GM21619 (cell line): Measurements from ENCODE around the gene SKIL.
"Not testable (repeated sequence)": the region's sequence is repeated elsewhere in the genome, so short reads cannot be mapped to it uniquely, and the experiment has no call there.

ENCODE experiments used
- ATAC-seq: cut with Tn5 transposase; IDR thresholded peaks from one replicate; pipeline ENCODE4 v1.9.1; 2021; ENCODE audit not compliant: unreplicated experiment

Gene SKIL, protein sequence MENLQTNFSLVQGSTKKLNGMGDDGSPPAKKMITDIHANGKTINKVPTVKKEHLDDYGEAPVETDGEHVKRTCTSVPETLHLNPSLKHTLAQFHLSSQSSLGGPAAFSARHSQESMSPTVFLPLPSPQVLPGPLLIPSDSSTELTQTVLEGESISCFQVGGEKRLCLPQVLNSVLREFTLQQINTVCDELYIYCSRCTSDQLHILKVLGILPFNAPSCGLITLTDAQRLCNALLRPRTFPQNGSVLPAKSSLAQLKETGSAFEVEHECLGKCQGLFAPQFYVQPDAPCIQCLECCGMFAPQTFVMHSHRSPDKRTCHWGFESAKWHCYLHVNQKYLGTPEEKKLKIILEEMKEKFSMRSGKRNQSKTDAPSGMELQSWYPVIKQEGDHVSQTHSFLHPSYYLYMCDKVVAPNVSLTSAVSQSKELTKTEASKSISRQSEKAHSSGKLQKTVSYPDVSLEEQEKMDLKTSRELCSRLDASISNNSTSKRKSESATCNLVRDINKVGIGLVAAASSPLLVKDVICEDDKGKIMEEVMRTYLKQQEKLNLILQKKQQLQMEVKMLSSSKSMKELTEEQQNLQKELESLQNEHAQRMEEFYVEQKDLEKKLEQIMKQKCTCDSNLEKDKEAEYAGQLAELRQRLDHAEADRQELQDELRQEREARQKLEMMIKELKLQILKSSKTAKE

DNA sequence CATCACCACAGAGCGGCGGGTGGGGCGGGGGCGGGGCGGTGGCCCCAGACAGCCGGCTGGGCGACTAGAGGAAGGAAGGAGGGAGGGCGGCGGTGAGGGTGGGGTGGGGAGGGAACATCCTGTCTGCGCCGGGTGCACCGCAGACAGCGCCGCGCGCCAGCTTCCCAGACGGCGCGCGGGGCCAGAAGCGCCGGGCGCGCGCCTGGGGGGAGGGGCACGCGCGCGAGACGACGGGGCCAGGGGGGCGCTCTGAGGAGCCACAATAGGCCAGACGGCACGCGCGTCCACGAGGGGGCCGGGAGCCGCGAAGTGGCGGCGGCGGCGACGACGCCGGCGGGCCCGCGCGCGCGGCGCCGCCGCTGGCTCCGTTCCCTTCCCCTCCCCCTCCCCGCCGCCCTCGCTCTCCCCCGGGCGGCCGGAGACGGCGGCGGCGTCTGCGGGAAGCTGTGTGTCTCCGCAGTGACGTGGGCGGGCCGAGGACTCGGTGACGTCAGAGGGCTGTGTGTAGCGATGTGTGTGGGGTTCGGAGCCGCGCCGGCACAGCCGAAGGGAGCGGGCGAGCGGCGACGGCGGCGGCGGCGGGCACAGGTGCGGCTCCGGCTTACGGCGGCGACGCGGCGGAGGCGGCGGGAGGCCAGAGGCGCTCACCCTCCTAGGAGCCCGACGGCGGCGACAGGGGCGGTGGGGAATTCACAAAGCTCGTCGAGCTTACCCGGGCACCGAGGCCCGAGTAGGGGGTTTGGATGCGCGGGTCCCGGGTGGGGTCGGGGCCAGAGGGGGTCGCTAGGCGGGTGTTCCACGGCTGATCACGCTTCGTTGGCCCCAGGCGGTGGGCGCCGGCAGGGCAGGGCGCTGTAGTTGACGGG lies at the start of gene SKIL:
Gene SKIL, plus strand, starts transcription at position 540 of the 866 bp plus-strand sequence. CDS start 2,617 bp downstream, outside the sequence.
- ATAC-seq: peak; percentile 59

DNA sequence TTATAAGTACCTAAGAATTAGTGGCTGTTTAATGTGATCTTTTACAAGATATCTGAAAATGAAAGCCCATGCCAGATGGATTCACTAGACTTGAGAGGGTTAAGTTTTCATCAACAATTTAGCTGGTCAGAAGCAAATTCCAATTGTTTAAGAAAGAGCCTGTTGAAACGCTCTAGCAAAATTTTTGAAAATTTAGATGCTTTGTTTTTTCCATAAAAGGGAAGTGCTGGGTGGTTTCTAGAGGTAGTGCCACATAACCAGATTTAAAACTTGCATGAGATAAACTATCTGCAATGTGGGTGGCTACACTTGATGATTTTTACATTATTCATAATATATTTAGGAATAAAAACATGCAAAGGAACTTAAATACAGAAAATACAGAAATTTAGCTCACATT lies 48.5 kb upstream of the SKIL start:
- ATAC-seq: no peak

DNA sequence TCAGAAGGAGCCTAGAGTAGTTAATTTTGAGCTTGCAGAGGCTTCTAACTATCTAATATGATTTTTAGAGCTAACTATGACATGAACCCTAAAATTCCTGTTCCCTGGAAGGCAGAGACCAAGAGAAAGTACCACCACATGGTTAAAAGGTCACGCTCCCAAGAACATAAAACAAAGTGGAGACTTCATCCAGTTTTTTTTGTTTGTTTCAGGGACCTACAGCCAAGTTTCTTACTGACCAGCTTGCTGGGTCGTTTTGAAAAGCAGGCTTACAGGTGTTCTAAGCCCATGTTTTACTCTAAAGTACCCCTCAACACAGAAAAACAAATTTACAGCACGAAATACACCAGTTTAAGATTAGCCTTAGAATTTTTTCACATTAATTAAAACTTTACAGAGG lies 39.6 kb upstream of the SKIL start:
- ATAC-seq: no peak

DNA sequence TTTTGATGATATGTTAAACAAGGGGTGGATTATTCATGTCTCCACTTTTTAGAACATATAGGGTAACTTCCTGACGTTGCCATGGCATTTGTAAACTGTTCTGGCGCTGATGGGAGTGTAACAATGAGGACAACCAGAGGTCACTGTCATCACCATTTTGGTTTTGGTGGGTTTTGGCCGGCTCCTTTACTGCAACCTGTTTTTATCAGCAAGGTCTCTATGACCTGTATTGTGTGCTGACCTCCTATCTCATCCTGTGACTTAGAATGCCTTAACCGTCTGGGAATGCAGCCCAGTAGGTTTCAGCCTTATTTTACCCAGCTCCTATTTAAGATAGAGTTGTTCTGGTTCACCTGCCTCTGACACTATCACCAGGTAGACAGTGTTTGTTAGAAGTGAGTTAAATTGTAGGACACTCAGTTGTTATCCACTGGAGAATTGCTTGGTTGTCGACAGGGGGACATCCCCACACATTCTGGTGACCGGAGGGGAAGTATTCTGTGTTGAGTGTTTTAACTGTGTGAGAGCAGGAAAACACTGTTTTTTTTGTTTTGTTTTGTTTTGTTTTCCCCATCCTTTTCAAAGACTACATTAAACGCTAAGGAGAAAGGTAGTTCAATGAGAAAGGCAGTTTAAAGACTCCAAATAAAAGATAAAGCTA lies 36.9 kb upstream of the SKIL start:
- no peak for ATAC-seq

DNA sequence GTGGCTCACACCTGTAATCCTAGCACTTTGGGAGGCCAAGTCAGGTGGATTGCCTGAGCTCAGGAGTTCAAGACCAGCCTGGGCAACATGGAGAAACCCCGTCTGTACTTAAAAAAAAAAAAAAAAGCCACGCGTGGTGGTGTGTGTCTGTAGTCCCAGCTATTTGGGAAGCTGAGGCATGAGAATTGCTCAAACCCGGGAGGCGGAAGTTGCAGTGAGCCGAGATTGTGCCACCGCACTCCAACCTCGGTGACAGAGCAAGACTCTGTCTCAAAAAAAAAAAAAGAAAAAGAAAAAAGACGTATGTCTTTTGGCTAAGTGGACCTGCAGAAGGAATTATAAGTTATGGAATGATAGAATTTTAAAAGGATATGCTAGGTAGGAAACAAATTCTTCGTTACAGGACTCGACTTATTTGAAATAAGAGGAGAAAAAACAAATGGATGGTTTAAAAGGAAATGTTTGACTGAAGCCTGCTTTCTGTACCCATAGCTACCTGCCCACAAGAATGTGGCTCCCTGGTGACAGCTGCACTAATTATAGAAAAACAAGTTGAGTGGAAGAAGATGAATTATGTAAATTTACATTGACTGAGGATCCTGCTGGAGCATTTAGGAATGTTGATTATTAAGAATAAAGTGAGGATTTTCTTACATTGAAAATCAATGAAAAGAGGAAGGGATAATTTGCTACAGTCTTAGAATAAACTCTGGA lies 36.0 kb upstream of the SKIL start:
- ATAC-seq: no peak

DNA sequence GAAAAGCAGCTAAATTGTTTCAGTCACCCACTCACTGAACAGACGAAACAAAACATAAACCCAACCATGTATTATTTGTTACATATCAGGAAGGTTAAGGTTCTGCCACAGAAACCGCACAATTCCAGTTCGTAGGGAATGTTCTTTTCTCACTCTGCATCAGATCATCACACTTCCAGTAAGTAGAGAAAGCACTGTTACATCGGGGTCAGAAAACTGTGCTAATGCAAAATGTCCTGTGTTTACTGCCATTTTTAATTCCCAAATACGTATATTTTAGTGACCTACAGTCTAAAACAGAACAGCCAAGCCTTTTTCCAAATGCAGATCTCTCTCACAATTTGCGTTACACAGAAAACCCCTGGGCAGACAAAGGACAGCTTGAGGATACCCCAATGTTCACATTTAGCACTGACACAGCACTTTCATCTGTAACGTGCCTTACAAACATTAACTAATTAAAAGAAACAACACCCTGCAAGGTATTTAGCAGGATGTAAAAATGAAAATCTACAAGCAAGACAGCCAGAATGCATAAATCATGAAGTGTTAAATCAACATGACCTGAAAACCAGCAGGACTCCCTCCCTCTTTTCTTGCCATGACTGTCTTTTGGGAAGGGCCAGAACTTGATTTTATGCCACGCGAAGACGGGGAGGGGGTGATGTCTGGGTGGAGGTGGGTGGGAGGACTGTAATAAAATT lies 34.8 kb upstream of the SKIL start:
- ATAC-seq: no peak

DNA sequence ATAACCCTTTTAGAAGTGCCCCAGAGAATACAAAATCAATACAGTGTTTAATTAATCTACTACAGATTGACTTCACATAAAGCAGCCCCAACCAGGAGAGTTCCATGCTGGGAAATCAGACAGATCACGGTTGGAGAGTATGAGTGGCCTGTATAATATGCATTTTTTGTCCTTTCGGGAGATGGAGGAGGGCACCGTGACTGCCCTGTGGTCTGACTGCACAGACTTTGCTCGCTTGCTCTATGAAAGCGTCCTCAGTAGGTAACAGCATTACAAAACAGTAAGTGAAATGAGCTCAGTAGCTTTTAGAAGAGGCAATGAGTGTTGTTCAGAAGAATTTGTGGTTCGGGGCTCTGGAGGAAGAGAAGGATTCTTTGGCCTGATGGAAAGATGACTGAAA lies 34.2 kb upstream of the SKIL start:
- no peak for ATAC-seq

DNA sequence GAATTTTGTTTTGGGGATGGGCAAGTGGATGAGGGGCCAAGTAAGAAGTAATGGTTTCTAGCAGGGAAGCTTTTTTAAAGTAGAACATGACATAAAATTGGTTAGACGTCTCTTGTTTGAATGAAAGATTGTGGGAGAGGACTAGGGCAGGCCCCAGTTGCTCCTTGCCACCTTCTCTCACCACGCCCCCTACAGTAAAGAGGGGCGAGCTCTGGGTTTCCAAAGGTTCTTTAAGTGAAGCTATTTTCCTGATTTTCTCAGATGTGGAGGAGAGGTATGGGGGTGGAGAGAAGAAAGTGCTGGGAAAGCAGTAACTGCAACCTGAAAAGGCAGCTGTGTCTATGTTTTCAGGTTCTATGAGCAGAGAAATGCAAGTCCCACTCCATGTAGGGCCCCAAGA lies 32.6 kb upstream of the SKIL start:
- no peak for ATAC-seq

DNA sequence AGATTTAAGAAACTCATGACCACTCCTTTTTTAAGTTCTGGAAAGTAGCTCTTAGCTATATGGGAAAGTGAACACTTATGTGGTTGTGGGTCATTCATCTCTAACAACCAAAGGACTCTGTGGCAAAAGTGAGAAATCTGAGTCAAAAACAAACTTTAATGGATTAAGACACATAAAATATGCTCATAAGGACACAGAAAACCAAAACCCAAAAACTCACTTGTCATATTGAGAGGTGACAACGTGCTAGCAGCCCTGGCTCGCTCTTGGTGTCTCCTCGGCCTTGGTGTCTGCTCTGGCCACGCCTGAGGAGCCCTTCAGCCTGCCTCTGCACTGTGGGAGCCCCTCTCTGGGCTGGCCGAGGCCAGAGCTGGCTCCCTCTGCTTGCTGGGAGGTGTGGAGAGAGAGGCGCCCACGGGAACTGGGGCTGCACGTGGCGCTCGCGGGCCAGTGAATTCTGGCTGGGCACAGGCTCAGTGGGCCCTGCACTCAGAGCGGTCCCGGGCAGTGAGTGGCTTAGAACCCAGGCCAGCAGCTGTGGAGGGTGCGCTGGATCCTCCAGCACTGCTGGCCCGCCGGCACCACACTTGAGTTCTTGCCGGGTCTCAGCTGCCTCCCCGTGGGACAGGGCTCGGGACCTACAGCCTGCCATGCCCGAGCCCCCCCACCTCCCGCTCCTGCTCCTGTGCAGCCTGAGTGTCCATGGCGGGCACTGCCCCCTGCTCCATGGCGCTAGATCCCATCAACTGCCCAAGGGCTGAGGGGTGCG lies 30.3 kb upstream of the SKIL start:
- no peak for ATAC-seq

DNA sequence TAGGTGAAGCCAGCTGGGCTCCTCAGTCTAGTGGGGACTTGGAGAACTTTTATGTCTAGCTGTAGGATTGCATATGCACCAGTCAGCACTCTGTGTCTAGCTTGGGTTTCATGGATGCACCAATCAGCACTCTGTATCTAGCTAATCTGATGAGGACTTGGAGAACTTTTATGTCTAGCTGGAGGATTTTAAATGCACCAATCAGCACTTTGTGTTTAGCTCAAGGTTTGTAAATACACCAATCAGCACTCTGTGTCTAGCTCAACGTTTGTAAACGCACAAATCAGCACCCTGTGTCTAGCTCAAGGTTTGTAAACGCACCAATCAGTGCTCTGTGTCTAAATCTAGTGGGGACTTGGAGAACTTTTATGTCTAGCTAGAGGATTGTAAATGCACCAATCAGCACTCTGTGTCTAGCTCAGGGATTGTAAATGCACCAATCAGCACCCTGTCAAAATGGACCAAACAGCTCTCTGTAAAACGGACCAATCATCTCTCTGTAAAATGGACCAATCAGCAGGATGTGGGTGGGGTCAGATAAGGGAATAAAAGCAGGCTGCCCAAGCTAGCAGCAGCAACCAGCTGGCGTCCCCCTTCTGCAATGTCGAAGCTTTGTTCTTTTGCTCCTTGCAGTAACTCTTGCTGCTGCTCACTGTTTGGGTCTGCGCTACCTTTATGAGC lies 29.5 kb upstream of the SKIL start:
- not testable (repeated sequence) for ATAC-seq

DNA sequence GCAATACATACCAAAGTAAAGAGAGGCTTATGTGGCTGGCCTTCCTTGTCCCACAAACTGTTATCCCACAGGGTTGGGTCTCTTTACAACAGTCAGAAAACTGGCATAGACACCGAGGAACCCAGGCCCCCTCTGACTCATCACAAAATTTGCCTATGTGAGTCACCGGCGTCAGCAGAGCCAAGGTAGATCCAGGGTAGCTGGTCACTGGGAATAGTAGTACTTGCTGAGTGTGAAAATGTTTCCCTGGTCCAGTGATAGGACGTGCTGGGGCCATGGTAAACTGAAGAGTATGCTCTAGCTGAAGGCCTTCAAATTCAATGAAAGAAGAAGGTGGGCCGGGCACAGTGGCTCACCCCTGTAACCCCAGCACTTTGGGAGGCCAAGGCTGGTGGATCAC lies 27.1 kb upstream of the SKIL start:
- no peak for ATAC-seq

DNA sequence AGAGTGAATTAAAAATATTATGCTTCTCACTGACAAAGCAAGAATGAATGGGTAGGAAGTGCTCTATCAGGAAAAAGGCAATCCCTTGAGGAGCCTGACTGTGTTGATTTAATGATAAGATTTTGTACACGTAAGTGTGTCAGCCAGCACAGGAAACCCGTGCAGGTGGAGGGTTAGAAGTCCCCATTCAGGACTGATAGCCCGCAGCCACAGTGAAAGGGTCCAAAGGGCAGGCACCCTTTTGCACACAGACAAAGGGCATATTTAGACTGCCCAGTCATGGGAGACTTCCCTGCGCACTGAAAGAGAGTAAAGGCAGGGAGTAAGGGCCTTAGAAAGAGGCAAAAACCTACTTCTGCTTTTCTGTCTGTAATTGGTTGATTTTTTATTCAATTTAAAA lies 26.4 kb upstream of the SKIL start:
- ATAC-seq: no peak

DNA sequence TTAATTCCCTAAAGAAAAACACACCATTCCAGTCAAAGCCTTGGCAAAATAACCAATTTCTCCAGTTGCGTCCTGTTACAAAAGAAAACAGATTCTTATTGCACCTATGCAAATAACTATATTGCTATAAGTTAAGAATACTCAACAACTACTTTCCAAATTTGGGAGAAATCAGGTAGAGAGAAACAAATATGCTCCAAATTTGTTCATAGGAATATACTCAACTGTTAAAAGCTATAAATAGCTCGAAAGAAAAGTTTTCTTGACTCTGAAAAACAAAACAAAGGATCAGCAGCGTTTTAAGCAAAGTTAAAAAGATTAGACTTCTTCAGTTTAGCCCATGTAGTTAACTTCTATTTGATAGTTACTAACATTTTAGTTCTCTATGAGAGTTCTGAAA lies 20.1 kb upstream of the SKIL start:
- ATAC-seq: no peak

DNA sequence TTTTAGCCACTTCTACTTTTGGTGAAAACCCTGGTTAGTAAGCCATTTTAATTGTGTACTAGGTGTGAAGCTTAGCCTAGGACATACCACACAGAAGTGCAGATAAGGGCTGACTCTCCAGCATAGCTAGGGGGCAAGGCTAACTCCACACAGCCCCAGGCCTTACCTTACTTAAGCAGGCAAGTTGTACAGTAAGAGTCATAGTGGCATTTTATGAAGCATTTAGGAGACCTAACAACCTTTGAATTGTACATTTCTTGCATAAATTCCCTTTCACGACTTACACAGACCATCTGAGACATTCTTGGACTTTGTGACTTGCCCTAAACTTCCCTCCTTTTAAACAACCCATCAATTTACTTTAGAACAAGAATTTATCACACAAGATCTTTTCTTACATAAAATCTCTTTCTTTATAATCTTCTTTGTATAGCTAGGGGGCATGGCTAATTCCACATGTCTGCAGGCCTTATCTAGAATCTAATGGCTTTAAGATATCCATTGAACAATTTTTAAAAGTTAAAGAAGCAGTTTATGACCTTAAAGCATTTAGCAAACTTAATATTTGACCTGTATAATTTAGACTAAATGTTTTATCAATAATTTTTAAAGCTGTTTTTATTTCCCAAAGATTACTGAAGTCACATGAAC lies 18.7 kb upstream of the SKIL start:
- ATAC-seq: no peak

DNA sequence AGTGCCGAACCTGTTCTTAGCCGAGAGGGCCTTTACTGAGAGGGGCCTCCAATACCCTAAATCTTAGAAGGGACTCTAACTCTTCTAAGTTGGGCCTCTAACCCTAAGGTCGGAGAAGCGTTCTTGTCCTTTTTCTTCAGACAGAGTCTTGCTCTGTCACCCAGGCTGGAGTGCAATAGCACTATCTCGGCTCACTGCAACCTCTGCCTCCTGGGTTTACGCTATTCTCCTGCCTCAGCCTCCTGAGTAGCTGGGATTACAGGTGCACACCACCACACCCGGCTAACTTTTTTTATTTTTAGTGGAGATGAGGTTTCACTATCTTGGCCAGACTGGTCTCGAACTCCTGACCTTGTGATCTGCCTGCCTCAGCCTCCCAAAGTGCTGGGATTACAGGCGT lies 15.2 kb upstream of the SKIL start:
- not testable (repeated sequence) for ATAC-seq

DNA sequence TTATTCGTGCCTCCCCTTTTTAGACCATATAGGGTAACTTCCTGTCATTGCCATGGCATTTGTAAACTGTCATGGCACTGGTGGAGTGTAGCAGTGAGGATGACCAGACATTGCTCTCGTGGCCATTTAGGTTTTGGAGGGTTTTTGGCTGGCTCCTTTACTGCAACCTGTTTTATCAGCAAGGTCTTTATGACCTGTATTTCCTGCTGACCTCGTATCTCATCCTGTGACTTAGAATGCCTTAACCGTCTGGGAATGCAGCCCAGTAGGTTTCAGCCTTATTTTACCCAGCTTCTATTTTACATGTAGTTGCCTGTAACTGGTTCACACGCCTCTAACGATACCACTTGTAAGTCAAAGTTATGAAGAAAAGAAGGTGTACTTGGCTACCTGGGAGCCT lies 13.7 kb upstream of the SKIL start:
- not testable (repeated sequence) for ATAC-seq

DNA sequence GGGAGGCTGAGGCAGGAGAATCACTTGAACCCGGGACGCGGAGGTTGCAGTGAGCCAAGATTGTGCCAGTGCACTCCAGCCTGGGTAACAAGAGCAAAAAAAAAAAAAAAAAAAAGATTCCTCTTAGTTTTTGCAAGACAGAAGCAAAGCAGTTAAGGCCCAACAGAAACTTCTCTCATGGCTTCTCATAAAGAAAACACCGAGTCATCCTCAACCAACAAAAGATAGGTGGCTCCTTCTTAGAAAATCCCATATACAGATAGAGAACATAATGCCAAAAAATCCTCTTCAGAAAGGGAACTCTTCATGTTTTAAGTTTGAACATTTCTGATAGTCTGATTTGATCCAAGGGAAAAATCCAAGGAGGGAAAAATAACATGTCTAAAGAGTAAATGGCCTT lies 12.5 kb upstream of the SKIL start:
- ATAC-seq: no peak
